ENCODE measurements around the gene PMPCA.
"Not testable (repeated sequence)": the region's sequence is repeated elsewhere in the genome, so short reads cannot be mapped to it uniquely, and the experiment has no call there.

Gene PMPCA

GRCh38 chr9:136412962-136413361 is 2.5 kb downstream of the PMPCA start:
- no peak for DNase-seq (ENCODE audit: low read depth)

DNA sequence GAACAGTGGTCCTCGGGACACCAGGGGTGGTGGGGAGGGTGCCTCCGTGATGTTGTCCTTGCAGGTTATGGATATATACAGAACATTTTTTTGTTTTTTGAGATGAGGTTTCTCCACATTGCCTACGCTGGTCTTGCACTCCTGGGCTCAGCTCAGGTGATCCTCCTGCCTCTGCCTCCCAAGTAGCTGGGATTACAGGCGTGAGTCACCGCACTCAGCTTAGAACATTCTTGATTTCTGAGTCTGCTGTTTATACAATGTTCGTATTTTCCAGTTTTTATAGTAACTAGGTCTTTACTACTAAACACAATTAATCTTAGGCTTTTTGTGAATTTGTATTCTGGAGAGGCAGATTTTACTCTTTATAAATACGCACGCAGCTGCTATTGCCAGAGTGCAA is 6.0 kb downstream of the PMPCA start:
- DNase-seq (ENCODE audit: low read depth) = no peak

DNA sequence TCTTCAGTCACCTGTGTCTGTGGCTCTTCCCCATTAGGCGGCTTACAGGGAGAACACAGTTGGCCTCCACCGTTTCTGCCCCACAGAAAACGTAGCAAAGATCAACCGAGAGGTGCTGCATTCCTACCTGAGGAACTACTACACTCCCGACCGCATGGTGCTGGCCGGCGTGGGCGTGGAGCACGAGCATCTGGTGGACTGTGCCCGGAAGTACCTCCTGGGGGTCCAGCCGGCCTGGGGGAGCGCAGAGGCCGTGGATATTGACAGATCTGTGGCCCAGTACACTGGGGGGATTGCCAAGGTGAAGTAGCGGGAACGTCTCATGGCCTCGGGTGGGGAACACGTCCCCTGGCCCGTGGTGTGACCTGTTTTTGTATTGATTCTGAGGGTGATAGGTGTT is 6.5 kb downstream of the PMPCA start:
- no peak for DNase-seq (ENCODE audit: low read depth)

- no peak for DNase-seq (ENCODE audit: low read depth)
Observed at GRCh38 chr9:136418182-136419091, 8.0 kb downstream of the PMPCA start.

DNA sequence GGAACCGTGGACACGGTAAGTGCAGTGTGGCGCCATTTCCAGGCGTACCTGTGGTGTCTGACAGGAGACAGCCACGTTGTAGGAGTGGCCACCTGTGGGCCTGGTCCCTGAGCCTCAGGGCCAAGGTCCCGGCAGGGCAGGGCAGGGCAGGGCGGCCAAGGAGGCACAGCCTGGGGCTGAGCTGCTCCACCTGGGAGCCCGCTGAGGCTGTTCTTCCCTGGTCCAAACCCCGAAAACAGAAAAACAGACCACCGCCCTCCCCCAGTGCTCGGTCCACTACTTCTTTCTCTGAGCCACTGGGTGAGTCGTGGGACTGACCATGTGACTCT is 8.6 kb downstream of the PMPCA start:
- no peak for DNase-seq (ENCODE audit: low read depth)

DNA sequence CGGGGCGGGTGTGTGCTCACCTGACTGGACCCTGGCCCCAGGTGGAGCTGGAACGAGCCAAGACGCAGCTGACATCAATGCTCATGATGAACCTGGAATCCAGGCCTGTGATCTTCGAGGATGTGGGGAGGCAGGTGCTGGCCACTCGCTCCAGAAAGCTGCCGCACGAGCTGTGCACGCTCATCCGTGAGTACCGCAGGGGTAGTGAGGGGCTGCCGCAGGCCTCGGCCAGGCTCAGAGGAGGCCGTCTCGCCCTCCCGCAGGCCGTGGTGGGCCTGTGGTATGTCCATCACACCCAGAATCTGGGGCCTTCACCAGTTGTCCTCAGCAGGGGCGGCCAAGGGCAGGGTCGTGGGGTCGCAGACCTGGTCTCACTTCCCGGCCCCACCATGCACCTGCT is 11.3 kb downstream of the PMPCA start:
- no peak for DNase-seq (ENCODE audit: low read depth)

DNA sequence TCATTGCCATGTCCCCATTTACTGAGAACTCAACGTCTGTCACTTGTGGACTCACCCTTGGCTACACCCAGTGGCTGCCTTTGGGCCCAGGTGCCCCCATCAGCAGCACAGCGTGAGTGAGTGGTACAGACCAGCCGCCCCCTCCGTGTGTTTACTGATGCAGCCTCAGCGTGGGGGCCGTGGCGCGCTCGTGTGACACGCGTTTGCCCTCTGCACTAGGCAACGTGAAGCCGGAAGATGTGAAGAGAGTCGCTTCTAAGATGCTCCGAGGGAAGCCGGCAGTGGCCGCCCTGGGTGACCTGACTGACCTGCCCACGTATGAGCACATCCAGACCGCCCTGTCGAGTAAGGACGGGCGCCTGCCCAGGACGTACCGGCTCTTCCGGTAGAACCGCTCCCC is 12.4 kb downstream of the PMPCA start:
- no peak for DNase-seq (ENCODE audit: low read depth)

DNA sequence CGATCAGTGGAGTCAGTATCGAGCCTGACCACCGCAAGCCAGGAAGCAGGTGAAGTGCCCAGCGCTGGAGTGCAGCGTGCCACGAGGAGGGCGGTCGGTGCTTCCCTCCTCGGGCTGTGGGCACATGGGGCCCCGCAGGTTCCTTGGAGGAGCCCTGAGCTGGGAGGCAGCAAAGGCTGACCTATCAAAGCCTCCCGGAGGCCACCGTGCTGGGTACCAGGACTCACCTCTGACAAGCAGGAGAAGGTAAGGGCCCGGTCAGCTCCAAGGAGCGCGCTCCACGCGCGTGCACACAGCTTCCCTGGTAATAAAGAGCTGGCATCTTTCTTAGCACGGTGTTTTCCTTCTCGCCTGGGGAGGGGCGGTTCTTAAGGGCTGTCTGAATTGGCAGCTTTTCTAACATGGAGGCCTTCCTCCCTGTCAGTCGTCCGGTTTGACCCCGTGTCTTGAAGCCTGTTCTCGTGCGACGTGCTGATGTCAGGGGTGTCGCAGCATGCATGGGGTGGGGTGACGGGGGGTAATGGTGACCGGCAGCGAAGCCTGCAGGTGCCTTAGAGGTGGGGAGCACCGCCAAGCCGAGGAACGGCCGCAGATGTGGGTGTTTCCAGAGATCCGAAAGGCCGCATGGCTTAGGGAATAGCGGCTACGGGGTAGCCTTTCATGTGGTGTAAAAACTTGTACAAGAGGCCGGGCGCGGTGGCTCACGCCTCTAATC is 13.1 kb downstream of the PMPCA start:
- DNase-seq (ENCODE audit: low read depth) = no peak

DNA sequence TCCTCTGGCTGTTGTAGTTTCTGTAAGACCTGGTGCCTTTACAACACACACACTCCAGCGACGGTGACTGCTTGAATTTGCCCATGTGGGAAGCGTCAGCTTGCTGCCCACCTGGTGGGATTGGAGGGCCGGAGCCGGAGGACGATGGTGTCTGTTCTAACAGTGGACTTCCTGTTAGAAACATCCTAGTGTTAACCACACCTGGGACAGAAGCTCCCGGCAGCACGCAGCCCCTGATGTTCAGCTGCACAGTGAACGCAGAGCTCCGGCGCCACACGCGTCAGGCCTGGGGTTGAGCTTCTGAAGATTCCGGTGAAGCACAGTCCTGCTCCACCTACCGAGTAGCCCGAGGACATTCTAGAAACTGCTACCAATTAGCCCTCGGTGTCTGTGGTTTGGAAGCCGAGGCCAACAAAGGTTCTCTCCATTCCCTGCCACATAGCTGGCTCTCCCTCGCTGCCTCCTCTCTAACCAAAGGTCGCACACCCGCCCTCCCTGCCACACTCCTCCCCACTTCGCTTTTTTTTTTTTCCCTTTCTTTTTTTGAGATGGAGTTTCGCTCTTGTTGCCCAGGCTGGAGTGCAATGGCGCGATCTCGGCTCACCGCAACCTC is 14.4 kb downstream of the PMPCA start:
- no peak for DNase-seq (ENCODE audit: low read depth)

DNA sequence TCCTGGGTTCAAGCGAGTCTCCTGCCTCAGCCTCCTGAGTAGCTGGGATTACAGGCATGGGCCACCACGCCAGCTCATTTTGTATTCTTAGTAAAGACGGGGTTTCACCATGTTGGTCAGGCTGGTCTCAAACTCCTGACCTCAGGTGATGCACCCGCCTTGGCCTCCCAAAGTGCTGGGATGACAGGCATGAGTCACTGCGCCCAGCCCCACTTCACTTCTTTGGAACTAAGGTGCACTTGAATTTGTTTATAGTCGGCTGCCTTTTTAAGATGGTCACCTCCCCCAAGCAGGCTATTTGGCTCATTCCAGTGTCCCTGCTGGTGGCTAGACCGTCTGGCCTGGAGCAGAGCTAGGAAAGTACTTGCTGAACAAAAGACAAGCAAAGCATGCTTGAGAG is 14.9 kb downstream of the PMPCA start:
- DNase-seq (ENCODE audit: low read depth) = not testable (repeated sequence)

- no peak for DNase-seq (ENCODE audit: low read depth)
Observed at GRCh38 chr9:136426787-136427186, 16.3 kb downstream of the PMPCA start.

DNA sequence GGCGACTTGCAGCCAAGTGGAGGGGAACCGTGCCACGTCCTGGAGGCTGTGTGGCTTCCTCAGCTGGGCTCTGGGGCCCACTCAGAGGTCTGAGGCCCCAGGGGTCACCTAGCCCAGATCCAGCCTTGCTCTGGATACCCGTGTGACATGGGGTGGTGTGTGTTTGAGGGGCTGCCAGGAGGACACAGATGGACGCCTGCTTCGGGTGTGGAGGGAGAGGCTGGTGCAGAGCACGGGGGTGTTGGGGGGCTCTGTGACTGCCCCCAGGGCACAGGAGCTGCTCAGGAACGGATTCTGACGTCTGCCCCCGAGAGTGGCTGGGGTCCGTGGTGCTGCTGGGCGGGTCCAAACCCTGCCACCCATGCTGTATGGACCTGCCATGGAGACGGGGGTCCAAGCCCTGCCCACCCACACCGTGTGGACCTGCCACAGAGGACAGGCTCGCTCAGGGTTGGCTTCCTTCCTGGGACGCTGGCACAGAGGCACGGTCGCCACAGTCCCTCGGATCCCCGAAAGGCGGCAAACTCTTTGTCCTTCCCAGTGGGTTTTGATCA is 18.7 kb downstream of the PMPCA start:
- DNase-seq (ENCODE audit: low read depth) = no peak

GRCh38 chr9:136429683-136430491 is 19.4 kb downstream of the PMPCA start:
- DNase-seq (ENCODE audit: low read depth) = no peak

DNA sequence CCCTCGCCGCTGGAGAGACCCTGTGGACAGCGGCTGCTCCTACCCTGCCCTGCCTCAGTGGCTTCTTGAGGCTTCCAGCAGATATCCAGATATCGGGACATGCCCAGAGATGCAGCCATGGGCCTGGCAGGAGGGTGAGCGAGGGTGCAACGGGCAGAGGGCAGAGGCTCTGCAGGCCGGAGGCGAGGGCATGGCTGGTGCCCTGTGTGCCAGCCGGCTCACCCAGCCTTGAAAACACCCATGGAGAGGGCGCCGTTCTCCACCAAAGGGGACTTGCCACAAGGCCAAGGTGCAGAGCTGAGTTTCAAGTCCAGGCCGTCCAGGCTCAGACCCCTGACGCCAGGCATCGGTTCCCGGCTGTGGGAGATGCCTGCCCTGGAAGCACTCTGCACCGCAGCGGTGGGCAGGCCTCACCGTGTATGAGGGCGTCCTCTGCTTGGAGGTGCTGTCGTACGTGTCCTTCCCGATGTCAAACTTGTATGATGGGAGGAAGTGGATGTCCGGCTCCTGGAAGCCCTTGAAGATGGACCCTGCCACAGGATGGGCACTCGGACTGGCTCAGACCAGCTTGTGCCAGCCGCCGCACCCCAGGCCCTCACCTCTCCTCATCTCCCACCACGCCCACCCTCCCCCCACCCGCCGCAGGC is 20.3 kb downstream of the PMPCA start:
- no peak for DNase-seq (ENCODE audit: low read depth)

DNA sequence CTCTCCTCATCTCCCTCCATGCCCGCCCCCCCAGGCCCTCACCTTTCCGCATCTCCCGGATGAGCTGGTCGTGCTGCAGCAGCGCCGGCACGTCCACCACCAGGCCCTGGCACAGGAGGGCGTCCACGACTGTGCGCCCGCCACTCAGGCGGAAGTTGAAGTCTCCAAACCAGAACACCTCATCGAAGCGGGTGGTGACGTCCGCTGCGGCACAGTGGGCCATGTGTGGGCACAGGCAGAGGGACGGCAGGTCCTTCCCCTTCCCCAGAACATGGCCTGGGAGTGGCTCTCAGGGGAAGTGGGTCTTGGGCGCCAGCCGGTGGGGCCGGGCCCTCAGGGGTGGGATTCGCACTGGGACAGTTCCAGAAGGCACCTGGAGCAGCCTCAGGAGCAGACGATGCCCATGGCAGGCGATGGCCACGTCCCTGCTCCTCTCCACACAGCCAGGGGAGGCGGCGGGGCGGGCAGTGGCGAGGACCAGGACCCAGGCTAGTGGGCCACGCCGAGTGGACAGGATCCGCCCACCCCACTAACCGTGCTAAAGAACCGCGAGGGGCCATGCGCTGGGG is 21.4 kb downstream of the PMPCA start:
- DNase-seq (ENCODE audit: low read depth) = no peak

GRCh38 chr9:136432591-136432990 is 22.1 kb downstream of the PMPCA start:
- no peak for DNase-seq (ENCODE audit: low read depth)

GRCh38 chr9:136433043-136433715 is 22.7 kb downstream of the PMPCA start:
- no peak for DNase-seq (ENCODE audit: low read depth)

GRCh38 chr9:136433849-136434579 is 23.6 kb downstream of the PMPCA start:
- no peak for DNase-seq (ENCODE audit: low read depth)

DNA sequence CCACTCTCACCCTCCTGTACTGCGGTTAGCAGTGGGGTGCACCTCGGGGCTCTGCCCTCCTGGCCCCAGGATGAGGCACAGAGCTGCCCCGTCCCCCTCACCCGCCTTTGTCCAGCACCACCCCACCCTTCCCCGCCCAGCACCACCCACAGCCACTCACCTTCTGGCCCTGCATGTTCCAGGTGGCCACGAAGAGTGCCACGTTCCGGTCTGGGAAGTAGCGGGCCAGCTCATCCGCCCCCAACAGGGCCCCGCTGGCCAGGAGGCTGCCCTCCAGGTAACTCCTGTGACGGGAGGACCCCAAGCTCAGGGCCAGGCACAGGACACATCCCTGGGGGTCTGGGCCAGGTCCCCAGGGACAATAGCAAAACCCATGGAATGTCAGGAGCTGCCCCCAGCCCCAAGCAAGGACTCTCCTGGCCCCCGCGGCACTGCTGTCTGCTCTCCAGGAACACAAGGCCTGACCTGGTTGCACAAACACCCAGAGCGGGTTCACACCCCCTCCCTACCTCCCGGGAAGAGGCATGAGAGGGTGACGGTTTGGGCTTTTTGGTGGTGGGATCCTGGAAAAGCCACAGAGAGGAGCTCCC is 24.2 kb downstream of the PMPCA start:
- DNase-seq (ENCODE audit: low read depth) = no peak
